OCI-LY3 (cell line): ENCODE data around the gene KAT6B.

Experiments used
- H2AFZ ChIP-seq: fragments of 200-600, 300-600 bp; shearing (Covaris generic); 2 replicates; pipeline ENCODE4 v1.6.0; 2014; ENCODE audit warnings: antibody characterized with exemption, low read depth, low read length
- H3K27ac ChIP-seq: fragments of 200-600, 300-600 bp; sonication (generic); 2 replicates; pipeline ENCODE4 v1.5.1; 2014; ENCODE audit warnings: mild to moderate bottlenecking, low read length, moderate library complexity, mixed read lengths
- H3K27me3 ChIP-seq: fragments of 200-600, 300-600 bp; sonication (generic); 2 replicates; pipeline ENCODE4 v1.6.1; 2014; ENCODE audit warnings: low read depth, low read length, mixed read lengths
- H3K36me3 ChIP-seq: fragments of 200-600, 300-600 bp; sonication (generic); replicated peaks from 2 replicates; pipeline ENCODE3; 2014; ENCODE audit warnings: low read depth, low read length, mixed read lengths
- H3K4me1 ChIP-seq: fragments of 300-600, 200-600 bp; sonication (generic); 2 replicates; pipeline ENCODE4 v1.6.1; 2014; ENCODE audit warnings: low read length, mixed read lengths
- H3K4me2 ChIP-seq: fragments of 200-600, 300-600 bp; sonication (generic); 2 replicates; pipeline ENCODE4 v1.6.1; 2014; ENCODE audit warnings: low read length, mixed read lengths
- H3K4me3 ChIP-seq: fragments of 300-600, 200-600 bp; sonication (generic); 2 replicates; pipeline ENCODE4 v1.5.1; 2014; ENCODE audit warnings: antibody characterized with exemption, mild to moderate bottlenecking, low read length, moderate library complexity
- H3K79me2 ChIP-seq: fragments of 300-600, 200-600 bp; shearing (Covaris generic); 2 replicates; pipeline ENCODE4 v1.6.1; 2014; ENCODE audit warnings: mild to moderate bottlenecking, low read length, mixed read lengths
- H3K9ac ChIP-seq: fragments of 300-600, 200-600 bp; shearing (Covaris generic); 2 replicates; pipeline ENCODE4 v1.6.0; 2014; ENCODE audit warnings: mild to moderate bottlenecking, low read length, moderate library complexity
- H3K9me3 ChIP-seq: fragments of 200-600, 300-600 bp; shearing (Covaris generic); 2 replicates; pipeline ENCODE4 v1.6.1; 2014; ENCODE audit warnings: low read length, mixed read lengths; ENCODE audit not compliant: insufficient read depth
- H4K20me1 ChIP-seq: fragments of 200-600, 300-600 bp; sonication (generic); 2 replicates; pipeline ENCODE4 v1.6.1; 2016; ENCODE audit warnings: low read length, mixed read lengths; ENCODE audit not compliant: insufficient read depth
- EZH2phosphoT487 ChIP-seq: fragments of 200-600 bp; shearing (Covaris generic); IDR thresholded peaks from 2 replicates; pipeline ENCODE4 v1.6.1; 2018; ENCODE audit warnings: antibody characterized with exemption, mixed run types, low read depth
- TF ChIP-seq, protein P1 (sequence below): fragments of 200-600, 300-600 bp; sonication (generic); IDR thresholded peaks from 2 replicates; pipeline ENCODE4 v1.5.1; 2014; ENCODE audit warnings: antibody characterized with exemption, low read length, low read depth

KAT6B gene

DNA sequence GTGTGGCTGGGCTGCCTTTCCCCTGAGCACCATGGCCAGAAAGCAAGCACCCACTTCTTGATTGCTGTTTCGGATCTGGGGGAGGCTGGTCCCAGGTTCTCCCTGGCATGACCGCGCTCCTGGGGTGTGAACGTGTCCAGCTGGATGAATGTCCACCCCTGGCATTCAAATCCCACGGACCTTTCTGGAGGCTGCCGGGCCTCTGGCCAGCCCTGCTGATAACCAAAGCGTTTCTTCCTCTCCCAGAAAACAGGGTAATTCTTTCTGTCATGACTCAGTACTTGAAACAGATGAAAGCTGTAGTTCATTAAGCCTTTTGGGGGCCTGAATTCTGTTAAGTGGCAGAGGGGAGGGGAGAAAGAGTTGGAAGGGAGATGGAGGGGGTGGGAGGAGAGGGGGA lies 211.9 kb downstream of the KAT6B start:
- no peak for TF ChIP-seq EZH2phosphoT487
- TF ChIP-seq, protein P1, sequence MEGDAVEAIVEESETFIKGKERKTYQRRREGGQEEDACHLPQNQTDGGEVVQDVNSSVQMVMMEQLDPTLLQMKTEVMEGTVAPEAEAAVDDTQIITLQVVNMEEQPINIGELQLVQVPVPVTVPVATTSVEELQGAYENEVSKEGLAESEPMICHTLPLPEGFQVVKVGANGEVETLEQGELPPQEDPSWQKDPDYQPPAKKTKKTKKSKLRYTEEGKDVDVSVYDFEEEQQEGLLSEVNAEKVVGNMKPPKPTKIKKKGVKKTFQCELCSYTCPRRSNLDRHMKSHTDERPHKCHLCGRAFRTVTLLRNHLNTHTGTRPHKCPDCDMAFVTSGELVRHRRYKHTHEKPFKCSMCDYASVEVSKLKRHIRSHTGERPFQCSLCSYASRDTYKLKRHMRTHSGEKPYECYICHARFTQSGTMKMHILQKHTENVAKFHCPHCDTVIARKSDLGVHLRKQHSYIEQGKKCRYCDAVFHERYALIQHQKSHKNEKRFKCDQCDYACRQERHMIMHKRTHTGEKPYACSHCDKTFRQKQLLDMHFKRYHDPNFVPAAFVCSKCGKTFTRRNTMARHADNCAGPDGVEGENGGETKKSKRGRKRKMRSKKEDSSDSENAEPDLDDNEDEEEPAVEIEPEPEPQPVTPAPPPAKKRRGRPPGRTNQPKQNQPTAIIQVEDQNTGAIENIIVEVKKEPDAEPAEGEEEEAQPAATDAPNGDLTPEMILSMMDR: no peak
- H3K36me3 ChIP-seq: no peaks in the 10 kb centered on the region
- no peaks in the 10 kb centered on the region for H4K20me1 ChIP-seq

DNA sequence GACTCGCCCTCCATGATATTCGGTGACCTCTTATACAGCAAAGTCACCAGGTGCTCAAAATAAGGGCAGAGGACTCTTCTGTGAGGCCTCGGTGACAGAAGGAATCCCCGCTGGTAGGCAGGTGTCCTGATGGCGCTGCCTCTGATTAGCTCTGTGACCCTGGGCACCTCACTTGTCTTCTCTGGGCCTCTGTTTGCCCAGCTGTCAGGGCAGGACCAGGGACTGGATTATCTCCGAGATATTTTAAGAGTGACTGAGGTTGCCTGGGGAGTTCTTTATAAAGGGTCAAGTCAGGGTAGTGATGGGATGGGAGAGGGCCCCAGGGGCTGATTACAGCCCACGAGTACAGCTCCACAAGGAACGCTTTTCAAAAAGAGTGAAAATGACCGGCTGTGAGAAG lies 214.2 kb downstream of the KAT6B start:
- Histone ChIP-seq H3K4me2 (no peak overlapping the region), H3K79me2 (no peaks in the 10 kb centered on the region), H3K4me1 (peaks cover 14% of the 10 kb centered on the region), H3K27ac (no peak overlapping the region), H4K20me1 (no peaks in the 10 kb centered on the region), H3K36me3 (no peaks in the 10 kb centered on the region), H2AFZ (no peak overlapping the region), H3K4me3 (no peak overlapping the region), H3K9me3 (no peaks in the 10 kb centered on the region), H3K9ac (no peak overlapping the region), H3K27me3 (no peaks in the 10 kb centered on the region)
- TF ChIP-seq EZH2phosphoT487: no peak
- TF ChIP-seq, protein P1: no peak

More for the DNA sequence above, 211.9 kb downstream of the KAT6B start:
- no peak overlapping the region for H3K27ac ChIP-seq
- H3K4me1 ChIP-seq: peaks cover 14% of the 10 kb centered on the region
- H3K4me2 ChIP-seq: no peak overlapping the region
- no peak overlapping the region for H2AFZ ChIP-seq
- H3K79me2 ChIP-seq: no peaks in the 10 kb centered on the region
- no peaks in the 10 kb centered on the region for H3K27me3 ChIP-seq
- H3K9ac ChIP-seq: no peak overlapping the region
- no peaks in the 10 kb centered on the region for H3K9me3 ChIP-seq
- no peak overlapping the region for H3K4me3 ChIP-seq

DNA sequence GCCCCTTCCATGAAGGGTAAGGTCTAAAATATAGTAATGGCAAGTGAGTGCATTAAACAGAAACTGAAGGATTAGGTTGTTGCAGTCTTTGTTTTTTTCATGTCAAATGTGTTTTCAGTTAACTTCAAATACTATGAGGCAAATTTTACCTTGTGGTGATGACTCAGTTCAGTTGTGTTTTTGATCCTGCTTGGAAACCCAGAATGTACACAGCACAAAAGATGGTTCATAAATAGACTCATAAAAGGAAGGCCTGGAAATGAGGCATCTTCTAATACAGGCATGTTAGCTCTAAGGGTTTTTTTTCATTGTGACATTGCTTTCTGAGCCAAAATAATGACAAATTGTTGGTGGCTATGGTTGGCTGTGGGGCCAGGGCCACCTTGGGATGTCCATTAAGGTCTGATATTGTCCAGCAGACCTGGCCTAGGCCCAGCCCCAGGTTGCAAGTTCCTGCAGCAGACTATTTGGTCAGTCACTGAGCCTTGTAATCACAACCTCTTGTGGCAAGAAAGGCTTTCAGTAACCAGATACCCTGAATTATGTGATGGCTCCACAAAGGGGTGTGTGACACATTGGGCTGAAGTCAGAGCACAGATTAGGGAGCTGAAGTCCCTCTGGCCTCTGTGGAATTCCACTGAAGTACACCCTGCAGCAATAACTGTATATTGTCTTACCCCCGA lies 216.0 kb downstream of the KAT6B start:
- Histone ChIP-seq H3K4me1 (no peaks in the 10 kb centered on the region), H3K4me2 (no peak overlapping the region), H4K20me1 (no peaks in the 10 kb centered on the region), H3K27me3 (no peaks in the 10 kb centered on the region), H3K4me3 (no peak overlapping the region), H3K9me3 (no peaks in the 10 kb centered on the region), H2AFZ (no peak overlapping the region), H3K79me2 (no peaks in the 10 kb centered on the region), H3K36me3 (no peaks in the 10 kb centered on the region), H3K27ac (no peak overlapping the region), H3K9ac (no peak overlapping the region)
- TF ChIP-seq, protein P1: no peak
- no peak for TF ChIP-seq EZH2phosphoT487

DNA sequence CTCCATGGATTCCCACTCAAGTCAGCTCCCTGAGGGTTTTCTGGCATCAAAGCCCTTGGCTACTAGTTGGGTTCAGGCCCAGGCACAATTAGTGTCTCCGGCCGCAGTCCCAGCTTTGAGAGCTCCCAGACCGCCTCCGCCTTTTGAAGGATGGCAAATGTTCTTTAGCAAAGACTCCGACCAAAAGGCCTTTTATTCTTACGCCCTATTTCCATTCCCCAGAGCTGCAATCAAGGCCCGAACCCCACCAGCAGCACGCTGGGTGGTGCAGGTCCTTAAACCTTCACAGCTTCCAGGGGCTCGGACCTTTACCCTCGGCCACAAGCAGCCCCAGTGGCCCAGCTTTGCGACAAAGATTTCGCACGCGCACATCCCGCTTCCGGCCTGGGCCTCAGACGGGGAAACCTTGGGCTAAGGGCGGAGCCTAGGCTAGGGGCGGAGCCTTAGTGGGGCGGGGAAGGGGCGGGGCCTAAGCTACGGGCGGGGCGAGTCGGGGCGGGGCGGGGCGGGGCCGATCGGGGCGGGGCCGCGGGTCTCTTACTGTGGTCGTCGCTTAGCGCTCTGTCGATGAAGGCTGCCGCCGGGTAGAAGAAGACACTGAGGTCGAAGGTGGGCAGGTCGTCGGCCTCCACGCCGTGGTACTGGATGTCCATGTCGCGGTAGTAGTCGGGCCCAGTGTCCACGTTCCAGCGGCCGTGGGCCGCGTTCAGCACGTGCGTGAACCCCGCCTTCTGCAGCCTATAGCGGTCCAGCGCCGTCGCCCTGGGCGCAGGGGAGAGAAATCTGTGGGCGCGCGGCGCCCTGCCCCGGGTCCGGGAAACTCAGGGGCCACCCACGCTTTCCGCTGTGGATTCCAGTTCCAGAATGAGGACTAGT lies 217.1 kb downstream of the KAT6B start:
- Histone ChIP-seq H3K4me3 (no peak overlapping the region), H3K4me2 (no peak overlapping the region), H3K36me3 (no peaks in the 10 kb centered on the region), H3K79me2 (no peaks in the 10 kb centered on the region), H4K20me1 (no peaks in the 10 kb centered on the region), H3K9ac (no peak overlapping the region), H3K27ac (no peak overlapping the region), H2AFZ (no peak overlapping the region), H3K4me1 (peaks cover 2% of the 10 kb centered on the region), H3K9me3 (no peaks in the 10 kb centered on the region), H3K27me3 (no peaks in the 10 kb centered on the region)
- no peak for TF ChIP-seq EZH2phosphoT487
